Neural cell (in vitro differentiated cells): Measurements from ENCODE around the gene MAP3K14.

Source experiments
- CTCF ChIP-seq: fragments of 450-650 bp; IDR thresholded peaks from 2 replicates; pipeline ENCODE4 v1.5.1; 2014; ENCODE audit warnings: antibody characterized with exemption, mild to moderate bottlenecking, moderate library complexity; ENCODE audit not compliant: poor library complexity, severe bottlenecking
- EP300 ChIP-seq: fragments of 450-650 bp; conservative IDR thresholded peaks from 2 replicates; pipeline ENCODE4 v1.6.1; 2014; ENCODE audit warnings: antibody characterized with exemption, mild to moderate bottlenecking, moderate library complexity; ENCODE audit not compliant: poor library complexity, severe bottlenecking
- EZH2 ChIP-seq: fragments of 200-600, 300-800 bp; shearing (Covaris generic), sonication (generic); IDR thresholded peaks from 2 replicates; pipeline ENCODE4 v1.6.1; 2014; ENCODE audit warnings: antibody characterized with exemption, low read length, borderline replicate concordance, mild to moderate bottlenecking; ENCODE audit not compliant: insufficient read depth, poor library complexity, severe bottlenecking
- MXI1 ChIP-seq: fragments of 450-650 bp; conservative IDR thresholded peaks from 2 replicates; pipeline ENCODE4 v1.6.1; 2014; ENCODE audit warnings: antibody characterized with exemption, mild to moderate bottlenecking; ENCODE audit not compliant: poor library complexity, severe bottlenecking
- POLR2AphosphoS5 ChIP-seq: IDR thresholded peaks from 2 replicates; pipeline ENCODE4 v1.6.1; 2012
- RAD21 ChIP-seq: fragments of 450-650 bp; conservative IDR thresholded peaks from 2 replicates; pipeline ENCODE4 v1.6.1; 2014; ENCODE audit warnings: antibody characterized with exemption, mild to moderate bottlenecking, moderate library complexity
- SMC3 ChIP-seq: fragments of 450-650 bp; conservative IDR thresholded peaks from 2 replicates; pipeline ENCODE4 v1.6.1; 2014; ENCODE audit warnings: antibody characterized with exemption, mild to moderate bottlenecking, moderate library complexity; ENCODE audit not compliant: poor library complexity
- TAF1 ChIP-seq: IDR thresholded peaks from 2 replicates; pipeline ENCODE4 v1.6.1; 2012; ENCODE audit warnings: low read depth
- TF ChIP-seq, protein P1 (sequence below): IDR thresholded peaks from 2 replicates; pipeline ENCODE4 v1.6.1; 2012; ENCODE audit warnings: borderline replicate concordance

GRCh38 chr17:45308840-45309239, 8.0 kb downstream of the MAP3K14 start:
- TF ChIP-seq POLR2AphosphoS5 (no peak), CTCF (no peak), TAF1 (no peak), SMC3 (no peak), EZH2 (no peak), RAD21 (no peak), EP300 (no peak), MXI1 (no peak)
- TF ChIP-seq, protein P1, sequence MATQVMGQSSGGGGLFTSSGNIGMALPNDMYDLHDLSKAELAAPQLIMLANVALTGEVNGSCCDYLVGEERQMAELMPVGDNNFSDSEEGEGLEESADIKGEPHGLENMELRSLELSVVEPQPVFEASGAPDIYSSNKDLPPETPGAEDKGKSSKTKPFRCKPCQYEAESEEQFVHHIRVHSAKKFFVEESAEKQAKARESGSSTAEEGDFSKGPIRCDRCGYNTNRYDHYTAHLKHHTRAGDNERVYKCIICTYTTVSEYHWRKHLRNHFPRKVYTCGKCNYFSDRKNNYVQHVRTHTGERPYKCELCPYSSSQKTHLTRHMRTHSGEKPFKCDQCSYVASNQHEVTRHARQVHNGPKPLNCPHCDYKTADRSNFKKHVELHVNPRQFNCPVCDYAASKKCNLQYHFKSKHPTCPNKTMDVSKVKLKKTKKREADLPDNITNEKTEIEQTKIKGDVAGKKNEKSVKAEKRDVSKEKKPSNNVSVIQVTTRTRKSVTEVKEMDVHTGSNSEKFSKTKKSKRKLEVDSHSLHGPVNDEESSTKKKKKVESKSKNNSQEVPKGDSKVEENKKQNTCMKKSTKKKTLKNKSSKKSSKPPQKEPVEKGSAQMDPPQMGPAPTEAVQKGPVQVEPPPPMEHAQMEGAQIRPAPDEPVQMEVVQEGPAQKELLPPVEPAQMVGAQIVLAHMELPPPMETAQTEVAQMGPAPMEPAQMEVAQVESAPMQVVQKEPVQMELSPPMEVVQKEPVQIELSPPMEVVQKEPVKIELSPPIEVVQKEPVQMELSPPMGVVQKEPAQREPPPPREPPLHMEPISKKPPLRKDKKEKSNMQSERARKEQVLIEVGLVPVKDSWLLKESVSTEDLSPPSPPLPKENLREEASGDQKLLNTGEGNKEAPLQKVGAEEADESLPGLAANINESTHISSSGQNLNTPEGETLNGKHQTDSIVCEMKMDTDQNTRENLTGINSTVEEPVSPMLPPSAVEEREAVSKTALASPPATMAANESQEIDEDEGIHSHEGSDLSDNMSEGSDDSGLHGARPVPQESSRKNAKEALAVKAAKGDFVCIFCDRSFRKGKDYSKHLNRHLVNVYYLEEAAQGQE, result no peak
